ENCODE data around the gene CRAT. TPM values are rescaled to one million over a fixed set of nuclear protein-coding genes. Genes with fewer than 3 reads are reported as not detected.

The CRAT gene
- total RNA-seq, 2 experiments from 2014 or later: 1.8 to 6.5 TPM

DNA sequence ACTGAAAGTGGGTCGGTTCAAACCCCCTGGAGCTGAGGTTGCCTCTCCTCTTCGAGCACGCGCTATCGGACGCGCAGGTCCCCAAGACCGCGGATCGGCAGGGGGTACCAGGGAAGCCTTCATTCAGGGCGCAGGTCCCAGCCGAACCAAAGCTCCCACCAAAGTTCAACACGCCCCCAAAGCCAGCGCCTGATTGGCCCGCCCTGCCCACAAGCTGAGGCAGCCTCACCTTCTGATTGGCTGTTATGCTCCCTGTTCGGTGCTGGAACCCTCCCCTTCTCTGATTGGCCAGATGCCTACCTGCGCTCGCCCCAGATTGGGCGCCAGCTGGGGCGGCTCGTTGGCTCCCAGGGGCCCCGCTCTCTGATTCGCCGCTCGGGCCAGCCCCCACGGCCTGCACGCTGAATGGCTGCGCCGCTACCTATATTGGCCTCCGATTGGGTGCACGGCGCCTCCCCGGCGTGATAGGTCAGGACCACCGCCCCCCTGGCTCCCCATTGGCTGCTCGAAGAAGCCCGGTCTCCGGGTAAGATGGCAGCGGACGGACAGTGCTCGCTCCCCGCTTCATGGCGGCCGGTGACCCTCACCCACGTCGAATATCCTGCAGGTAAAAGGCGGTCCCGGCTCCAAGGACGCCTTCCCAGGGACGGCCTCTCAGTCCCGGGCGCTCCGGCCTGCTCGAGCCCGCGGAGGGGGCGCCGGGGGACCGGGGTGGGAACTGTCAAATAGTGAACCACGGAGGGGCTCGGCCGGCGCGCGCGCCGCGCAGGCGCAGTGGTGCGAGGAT is 29.8 kb downstream of the CRAT start, which contains the start of gene DOLPP1:
Gene DOLPP1 (plus strand): TSS at position 511 of the 787 bp plus-strand sequence. CDS start 21 bp downstream, at position 532.
- Histone ChIP-seq H3K4me2 (ENCODE audit: low read length) (peak within 1 kb of the TSS; percentile 87), H4K20me1 (ENCODE audit: insufficient read depth, low read length) (no peaks in the 10 kb centered on the region), H2AFZ (ENCODE audit: low read length) (peak within 1 kb of the TSS; percentile 83), H3K27ac (ENCODE audit: low read depth, low read length, poor library complexity, severe bottlenecking) (peak within 1 kb of the TSS; percentile 43), H3K9me3 (ENCODE audit: low read length) (no peaks in the 10 kb centered on the region), H3K4me1 (ENCODE audit: insufficient read depth, low read length, poor library complexity, severe bottlenecking) (peaks cover 16% of the 10 kb centered on the region), H3K4me3 (ENCODE audit: low read depth, low read length, poor library complexity, severe bottlenecking) (peak within 1 kb of the TSS; percentile 81), H3K36me3 (ENCODE audit: insufficient read depth, low read length) (peaks cover 10% of the 10 kb centered on the region), H3K9me2 (ENCODE audit: insufficient read depth, low read length) (no peaks in the 10 kb centered on the region), H3K79me2 (ENCODE audit: insufficient read depth, low read depth, low read length) (peaks cover 9% of the 10 kb centered on the region; the same call in 1 of the 2 replicates)
- intact Hi-C loops (cut with micrococcal nuclease; ENCODE audit: unreplicated experiment): loop anchor here (2.0 kb wide), 1 partner anchor 30 kb away; the partner anchor contains the start of genes CRAT and PTPA
- no TSS peak for BruUV-seq (replicated peaks)
- ChIA-PET CTCF (ENCODE audit: unreplicated experiment) (interaction anchor here (0.7 to 1.1 kb wide), 3 partner anchors 17 to 263 kb away, joined by 3 read pairs; partner anchors contain the start of gene ENDOG), POLR2A (interaction anchor here (0.6 to 1.6 kb wide), 11 partner anchors 14 to 357 kb away, joined by 3 to 6 read pairs (median 4); partner anchors contain the start of genes MIGA2, SH3GLB2, SPOUT1 and ZDHHC12)
- TF ChIP-seq, protein P1, sequence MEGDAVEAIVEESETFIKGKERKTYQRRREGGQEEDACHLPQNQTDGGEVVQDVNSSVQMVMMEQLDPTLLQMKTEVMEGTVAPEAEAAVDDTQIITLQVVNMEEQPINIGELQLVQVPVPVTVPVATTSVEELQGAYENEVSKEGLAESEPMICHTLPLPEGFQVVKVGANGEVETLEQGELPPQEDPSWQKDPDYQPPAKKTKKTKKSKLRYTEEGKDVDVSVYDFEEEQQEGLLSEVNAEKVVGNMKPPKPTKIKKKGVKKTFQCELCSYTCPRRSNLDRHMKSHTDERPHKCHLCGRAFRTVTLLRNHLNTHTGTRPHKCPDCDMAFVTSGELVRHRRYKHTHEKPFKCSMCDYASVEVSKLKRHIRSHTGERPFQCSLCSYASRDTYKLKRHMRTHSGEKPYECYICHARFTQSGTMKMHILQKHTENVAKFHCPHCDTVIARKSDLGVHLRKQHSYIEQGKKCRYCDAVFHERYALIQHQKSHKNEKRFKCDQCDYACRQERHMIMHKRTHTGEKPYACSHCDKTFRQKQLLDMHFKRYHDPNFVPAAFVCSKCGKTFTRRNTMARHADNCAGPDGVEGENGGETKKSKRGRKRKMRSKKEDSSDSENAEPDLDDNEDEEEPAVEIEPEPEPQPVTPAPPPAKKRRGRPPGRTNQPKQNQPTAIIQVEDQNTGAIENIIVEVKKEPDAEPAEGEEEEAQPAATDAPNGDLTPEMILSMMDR (conservative IDR thresholded peaks at IDR 0.05; ENCODE audit: low read length): no peak
- TF ChIP-seq EZH2phosphoT487 (IDR thresholded peaks at IDR 0.05; ENCODE audit: borderline replicate concordance, low read depth, low read length): no peak
- DNase-seq (ENCODE audit: low spot score): peak; percentile 99

DNA sequence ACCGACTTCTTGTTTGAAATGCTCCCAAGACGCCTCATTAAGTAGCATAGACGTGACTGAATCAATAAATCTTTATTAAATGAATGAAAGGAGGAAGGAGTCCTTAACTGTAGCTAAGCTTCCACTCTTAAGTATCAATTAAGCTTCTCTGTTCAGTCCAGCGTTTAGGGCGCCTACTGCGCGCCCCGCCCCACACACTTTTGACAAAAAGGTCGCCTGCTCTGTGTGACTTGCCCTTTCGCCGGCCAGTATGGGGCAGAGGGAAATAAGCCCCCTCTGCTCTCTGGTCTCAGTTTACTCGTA is 30.3 kb downstream of the CRAT start:
- Histone ChIP-seq H3K9me2 (ENCODE audit: insufficient read depth, low read length) (no peaks in the 10 kb centered on the region), H4K20me1 (ENCODE audit: insufficient read depth, low read length) (no peaks in the 10 kb centered on the region), H3K79me2 (ENCODE audit: insufficient read depth, low read depth, low read length) (peaks cover 9% of the 10 kb centered on the region; the same call in 1 of the 2 replicates), H3K4me3 (ENCODE audit: low read depth, low read length, poor library complexity, severe bottlenecking) (peak overlapping the region; percentile 77), H3K4me1 (ENCODE audit: insufficient read depth, low read length, poor library complexity, severe bottlenecking) (peaks cover 16% of the 10 kb centered on the region), H3K4me2 (ENCODE audit: low read length) (peak overlapping the region; percentile 87), H2AFZ (ENCODE audit: low read length) (peak overlapping the region; percentile 83), H3K27ac (ENCODE audit: low read depth, low read length, poor library complexity, severe bottlenecking) (no peak overlapping the region), H3K36me3 (ENCODE audit: insufficient read depth, low read length) (peaks cover 5% of the 10 kb centered on the region; the same call in 1 of the 2 replicates), H3K9me3 (ENCODE audit: low read length) (no peaks in the 10 kb centered on the region)
- POLR2A ChIA-PET: interaction anchor here (0.6 to 1.6 kb wide), 6 partner anchors 32 to 356 kb away, joined by 3 to 6 read pairs (median 4); partner anchors contain the start of genes SH3GLB2 and ZDHHC12
- no TSS peak for BruUV-seq (replicated peaks)
- CTCF ChIA-PET (ENCODE audit: unreplicated experiment): interaction anchor here (0.7 to 1.1 kb wide), 2 partner anchors 52 to 262 kb away, joined by 3 read pairs; partner anchors contain the start of gene ENDOG
- TF ChIP-seq EZH2phosphoT487 (IDR thresholded peaks at IDR 0.05; ENCODE audit: borderline replicate concordance, low read depth, low read length): no peak
- TF ChIP-seq, protein P1 (conservative IDR thresholded peaks at IDR 0.05; ENCODE audit: low read length): no peak
- intact Hi-C loops (cut with micrococcal nuclease; ENCODE audit: unreplicated experiment): loop anchor here (2.0 kb wide), 1 partner anchor 31 kb away; the partner anchor contains the start of genes CRAT and PTPA
- no peak for DNase-seq (ENCODE audit: low spot score)

Data from OCI-LY7 (cell line).